SK-N-SH treated with all-trans-retinoic acid at 6 μM for 48 hours (cell line): Measurements from ENCODE around the gene CDKN2B-AS1.

Experiments used
- ATAC-seq: fragments of 200-7000 bp; cut with Tn5 transposase; 3 replicates; pipeline ENCODE4 v1.9.1; 2020; ENCODE audit warnings: mild to moderate bottlenecking, moderate library complexity
- ARNTL ChIP-seq: fragments of 450-650 bp; formaldehyde crosslinking; IDR thresholded peaks from 2 replicates; pipeline ENCODE4 v1.5.0; 2020; ENCODE audit warnings: low read depth, mild to moderate bottlenecking, moderate library complexity, borderline replicate concordance
- BACH2 ChIP-seq: fragments of 250-450 bp; sonication (Bioruptor Pico); IDR thresholded peaks from 2 replicates; pipeline ENCODE4 v1.9.0; 2021; ENCODE audit warnings: mild to moderate bottlenecking, borderline replicate concordance
- CREB5 ChIP-seq: fragments of 250-450 bp; sonication (Bioruptor Pico); IDR thresholded peaks from 2 replicates; pipeline ENCODE4 v1.5.1; 2020; ENCODE audit warnings: low read depth, mild to moderate bottlenecking, moderate library complexity
- CSDC2 ChIP-seq: fragments of 250-450 bp; sonication (Bioruptor Pico); IDR thresholded peaks from 2 replicates; pipeline ENCODE4 v1.5.0; 2020; ENCODE audit warnings: mild to moderate bottlenecking, moderate library complexity
- CSRNP3 ChIP-seq: fragments of 250-450 bp; sonication (Bioruptor Pico); IDR thresholded peaks from 2 replicates; pipeline ENCODE4 v1.5.1; 2021; ENCODE audit warnings: mild to moderate bottlenecking, moderate library complexity
- ESRRG ChIP-seq: fragments of 250-450 bp; sonication (Bioruptor Pico); IDR thresholded peaks from 2 replicates; pipeline ENCODE4 v1.6.1; 2021; ENCODE audit warnings: mild to moderate bottlenecking
- ISL1 ChIP-seq: fragments of 250-450 bp; sonication (Bioruptor Pico); IDR thresholded peaks from 2 replicates; pipeline ENCODE4 v2.1.2; 2022; ENCODE audit warnings: mild to moderate bottlenecking, moderate library complexity
- OSR1 ChIP-seq: fragments of 250-450 bp; sonication (Bioruptor Pico); IDR thresholded peaks from 2 replicates; pipeline ENCODE4 v1.8.0; 2022; ENCODE audit warnings: moderate library complexity, mild to moderate bottlenecking, inconsistent platforms
- PATZ1 ChIP-seq: fragments of 250-450 bp; sonication (Bioruptor Pico); IDR thresholded peaks from 2 replicates; pipeline ENCODE4 v1.8.0; 2020; ENCODE audit warnings: mild to moderate bottlenecking, moderate library complexity, borderline replicate concordance
- POU6F1 ChIP-seq: fragments of 250-450 bp; sonication (Bioruptor Pico); IDR thresholded peaks from 2 replicates; pipeline ENCODE4 v1.8.0; 2021; ENCODE audit warnings: low read depth, mild to moderate bottlenecking, moderate library complexity, borderline replicate concordance
- PPARA ChIP-seq: fragments of 250-450 bp; sonication (Bioruptor Pico); IDR thresholded peaks from 2 replicates; pipeline ENCODE4 v1.5.0; 2020; ENCODE audit warnings: mild to moderate bottlenecking, borderline replicate concordance
- RARB ChIP-seq: fragments of 250-450 bp; sonication (Bioruptor Pico); IDR thresholded peaks from 2 replicates; pipeline ENCODE4 v1.8.0; 2021; ENCODE audit warnings: mild to moderate bottlenecking, moderate library complexity
- SNAI2 ChIP-seq: fragments of 250-450 bp; sonication (Bioruptor Pico); IDR thresholded peaks from 2 replicates; pipeline ENCODE4 v1.5.0; 2020; ENCODE audit warnings: mild to moderate bottlenecking, moderate library complexity
- TCF4 ChIP-seq: fragments of 250-450 bp; sonication (Bioruptor Pico); IDR thresholded peaks from 2 replicates; pipeline ENCODE4 v1.8.0; 2021; ENCODE audit warnings: mild to moderate bottlenecking, moderate library complexity, borderline replicate concordance
- TSHZ2 ChIP-seq: fragments of 250-450 bp; sonication (Bioruptor Pico); IDR thresholded peaks from 2 replicates; pipeline ENCODE4 v1.5.0; 2020; ENCODE audit warnings: mild to moderate bottlenecking, moderate library complexity
- ZC3H10 ChIP-seq: fragments of 250-450 bp; sonication (Bioruptor Pico); IDR thresholded peaks from 2 replicates; pipeline ENCODE4 v1.5.1; 2021; ENCODE audit warnings: mild to moderate bottlenecking, moderate library complexity
- ZFP3 ChIP-seq: fragments of 250-450 bp; sonication (Bioruptor Pico); IDR thresholded peaks from 2 replicates; pipeline ENCODE4 v1.5.0; 2020; ENCODE audit warnings: mild to moderate bottlenecking, moderate library complexity
- ZFP30 ChIP-seq: fragments of 450-650 bp; formaldehyde crosslinking; IDR thresholded peaks from 2 replicates; pipeline ENCODE4 v1.5.0; 2022; ENCODE audit warnings: mild to moderate bottlenecking, moderate library complexity
- ZNF565 ChIP-seq: fragments of 450-650 bp; formaldehyde crosslinking; conservative IDR thresholded peaks from 2 replicates; pipeline ENCODE4 v1.5.0; 2020; ENCODE audit warnings: low read depth, mild to moderate bottlenecking, moderate library complexity
- ZNF70 ChIP-seq: fragments of 450-650 bp; formaldehyde crosslinking; IDR thresholded peaks from 2 replicates; pipeline ENCODE4 v1.5.0; 2020; ENCODE audit warnings: mild to moderate bottlenecking, moderate library complexity
- ZNF8 ChIP-seq: fragments of 450-650 bp; formaldehyde crosslinking; IDR thresholded peaks from 2 replicates; pipeline ENCODE4 v1.5.0; 2020; ENCODE audit warnings: mild to moderate bottlenecking, moderate library complexity

Gene CDKN2B-AS1

GRCh38 chr9:22142671-22143070, 148.1 kb downstream of the CDKN2B-AS1 start:
- TF ChIP-seq ZNF565 (CRISPR knock-in tag) = no peak
- no peak for TF ChIP-seq ZFP30
- TF ChIP-seq CREB5 (CRISPR knock-in tag) = no peak
- no peak for TF ChIP-seq TCF4 (CRISPR knock-in tag)
- no peak for TF ChIP-seq TSHZ2 (CRISPR knock-in tag)
- no peak for ATAC-seq

GRCh38 chr9:22143799-22144625, 149.4 kb downstream of the CDKN2B-AS1 start:
- TF ChIP-seq ZFP3 (no peak), ZNF70 (CRISPR knock-in tag) (no peak), ZFP30 (no peak), TSHZ2 (CRISPR knock-in tag) (no peak), ZNF565 (CRISPR knock-in tag) (no peak), ARNTL (CRISPR knock-in tag) (no peak), RARB (CRISPR knock-in tag) (no peak), CSDC2 (no peak), PPARA (CRISPR knock-in tag) (no peak), ESRRG (CRISPR knock-in tag) (no peak), ZC3H10 (CRISPR knock-in tag) (no peak), CSRNP3 (no peak), PATZ1 (CRISPR knock-in tag) (no peak), BACH2 (CRISPR knock-in tag) (no peak), SNAI2 (no peak), OSR1 (CRISPR knock-in tag) (no peak), ZNF8 (CRISPR knock-in tag) (no peak)
- ATAC-seq = no peak

GRCh38 chr9:22146604-22147003, 152.0 kb downstream of the CDKN2B-AS1 start:
- ATAC-seq = no peak
- no peak for TF ChIP-seq OSR1 (CRISPR knock-in tag)
- TF ChIP-seq CSRNP3 = no peak
- no peak for TF ChIP-seq PATZ1 (CRISPR knock-in tag)
- TF ChIP-seq ZNF8 (CRISPR knock-in tag) = no peak
- no peak for TF ChIP-seq ESRRG (CRISPR knock-in tag)
- TF ChIP-seq ZNF565 (CRISPR knock-in tag) = no peak
- no peak for TF ChIP-seq ISL1 (CRISPR knock-in tag)
- TF ChIP-seq ARNTL (CRISPR knock-in tag) = no peak
- TF ChIP-seq POU6F1 (CRISPR knock-in tag) = no peak
- TF ChIP-seq RARB (CRISPR knock-in tag) = no peak
